D721Med (cell line): ENCODE measurements around the gene KBTBD7.

Experiments used
- DNase-seq: peaks from one replicate; pipeline ENCODE4 v3.0.0; 2011; ENCODE audit warnings: low spot score; ENCODE audit not compliant: insufficient read length
- FAIRE-seq: peaks from 2 replicates; lab custom pipeline; 2011; peaks lifted over from hg19 to GRCh38; lab: Jason Lieb, UNC
- TF ChIP-seq, protein P1 (sequence below): IDR thresholded peaks from 2 replicates; pipeline ENCODE4 v1.5.1; 2012; ENCODE audit warnings: mild to moderate bottlenecking, control low read depth; ENCODE audit not compliant: insufficient read depth; ENCODE audit errors: missing control alignments

Gene KBTBD7

GRCh38 chr13:41213919-41214318 lies 19.6 kb upstream of the KBTBD7 start:
- no peak for DNase-seq
- FAIRE-seq, result no peak
- TF ChIP-seq, protein P1, sequence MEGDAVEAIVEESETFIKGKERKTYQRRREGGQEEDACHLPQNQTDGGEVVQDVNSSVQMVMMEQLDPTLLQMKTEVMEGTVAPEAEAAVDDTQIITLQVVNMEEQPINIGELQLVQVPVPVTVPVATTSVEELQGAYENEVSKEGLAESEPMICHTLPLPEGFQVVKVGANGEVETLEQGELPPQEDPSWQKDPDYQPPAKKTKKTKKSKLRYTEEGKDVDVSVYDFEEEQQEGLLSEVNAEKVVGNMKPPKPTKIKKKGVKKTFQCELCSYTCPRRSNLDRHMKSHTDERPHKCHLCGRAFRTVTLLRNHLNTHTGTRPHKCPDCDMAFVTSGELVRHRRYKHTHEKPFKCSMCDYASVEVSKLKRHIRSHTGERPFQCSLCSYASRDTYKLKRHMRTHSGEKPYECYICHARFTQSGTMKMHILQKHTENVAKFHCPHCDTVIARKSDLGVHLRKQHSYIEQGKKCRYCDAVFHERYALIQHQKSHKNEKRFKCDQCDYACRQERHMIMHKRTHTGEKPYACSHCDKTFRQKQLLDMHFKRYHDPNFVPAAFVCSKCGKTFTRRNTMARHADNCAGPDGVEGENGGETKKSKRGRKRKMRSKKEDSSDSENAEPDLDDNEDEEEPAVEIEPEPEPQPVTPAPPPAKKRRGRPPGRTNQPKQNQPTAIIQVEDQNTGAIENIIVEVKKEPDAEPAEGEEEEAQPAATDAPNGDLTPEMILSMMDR, result no peak

GRCh38 chr13:41213316-41213715 lies 18.9 kb upstream of the KBTBD7 start:
- TF ChIP-seq, protein P1, result no peak
- FAIRE-seq, result no peak

GRCh38 chr13:41212881-41213280 lies 18.5 kb upstream of the KBTBD7 start:
- FAIRE-seq (no peak), DNase-seq (no peak)
- TF ChIP-seq, protein P1, result no peak

More at GRCh38 chr13:41213316-41213715, 18.9 kb upstream of the KBTBD7 start:
- no peak for DNase-seq

GRCh38 chr13:41211062-41211461 lies 16.7 kb upstream of the KBTBD7 start:
- FAIRE-seq (no peak), DNase-seq (no peak)
- TF ChIP-seq, protein P1, result no peak

DNA sequence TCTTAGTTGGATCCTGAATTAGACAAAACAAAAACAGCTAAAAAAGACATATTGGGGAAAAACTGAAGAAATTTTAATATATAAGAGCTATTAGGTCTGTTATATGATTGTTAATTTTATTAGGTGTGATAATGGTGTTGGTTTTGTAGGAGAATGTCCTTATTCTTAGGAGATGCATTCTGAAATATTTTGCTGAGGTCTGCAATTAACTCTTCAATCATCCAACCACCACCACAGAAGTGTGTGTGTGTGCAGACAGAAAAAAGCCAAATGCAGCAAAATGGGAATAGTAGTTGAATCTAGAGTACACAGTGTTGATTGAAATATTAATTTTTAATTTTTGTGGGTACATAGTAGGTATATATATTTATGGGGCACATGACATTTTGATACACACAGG lies 12.1 kb upstream of the KBTBD7 start:
- TF ChIP-seq, protein P1, result no peak
- no peak for FAIRE-seq
- no peak for DNase-seq

- no peak for DNase-seq
- FAIRE-seq, result no peak
- TF ChIP-seq, protein P1, result no peak
Observed at GRCh38 chr13:41203810-41204209, 9.4 kb upstream of the KBTBD7 start.

- no peak for FAIRE-seq
- DNase-seq, result no peak
- TF ChIP-seq, protein P1, result no peak
Observed at GRCh38 chr13:41200126-41200525, 5.8 kb upstream of the KBTBD7 start.
